GM23338 (cell line): ENCODE measurements around the gene SLC24A1. TPM values are rescaled to one million over a fixed set of nuclear protein-coding genes. Genes with fewer than 3 reads are reported as not detected.
"Not testable (repeated sequence)": the region's sequence is repeated elsewhere in the genome, so short reads cannot be mapped to it uniquely, and the experiment has no call there.

Experiments
- ATAC-seq: fragments of 200-7000 bp; cut with Tn5 transposase; 3 replicates; pipeline ENCODE4 v1.9.1; 2020
- DNase-seq: peaks from one replicate; pipeline ENCODE4 v3.0.0-alpha.2; 2015; ENCODE audit warnings: low spot score
- H2AFZ ChIP-seq: fragments of 200-600 bp; sonication (generic); 2 replicates; pipeline ENCODE4 v1.8.0; 2016; ENCODE audit warnings: antibody characterized with exemption, mild to moderate bottlenecking, moderate library complexity
- H3F3A ChIP-seq: fragments of 200-600 bp; sonication (generic); replicated peaks from 2 replicates; pipeline ENCODE4 v1.8.0; 2017; ENCODE audit warnings: antibody characterized with exemption, mixed run types, low read depth
- H3K27ac ChIP-seq: fragments of 200-600 bp; sonication (generic); 2 replicates; pipeline ENCODE4 v1.6.1; 2016; ENCODE audit warnings: low read depth
- H3K27me3 ChIP-seq: fragments of 200-600 bp; sonication (generic); 2 replicates; pipeline ENCODE4 v1.8.0; 2016; ENCODE audit warnings: mild to moderate bottlenecking, mixed run types, moderate library complexity; ENCODE audit not compliant: insufficient read depth
- H3K36me3 ChIP-seq: fragments of 200-600 bp; sonication (generic); 2 replicates; pipeline ENCODE4 v1.8.0; 2016; ENCODE audit warnings: mild to moderate bottlenecking; ENCODE audit not compliant: insufficient read depth
- H3K4me1 ChIP-seq: fragments of 200-600 bp; sonication (generic); 2 replicates; pipeline ENCODE4 v1.8.0; 2016; ENCODE audit warnings: mild to moderate bottlenecking, moderate library complexity; ENCODE audit not compliant: insufficient read depth
- H3K4me2 ChIP-seq: fragments of 200-600 bp; sonication (generic); 2 replicates; pipeline ENCODE4 v1.7.1; 2017; ENCODE audit warnings: mixed run types
- H3K4me3 ChIP-seq: fragments of 200-600 bp; sonication (generic); 2 replicates; pipeline ENCODE4 v1.6.1; 2016; ENCODE audit warnings: mixed run types
- H3K79me2 ChIP-seq: fragments of 200-600 bp; sonication (generic); replicated peaks from 2 replicates; pipeline ENCODE4 v1.8.0; 2017; ENCODE audit warnings: mild to moderate bottlenecking; ENCODE audit not compliant: insufficient read depth
- H3K9me2 ChIP-seq: fragments of 200-600 bp; sonication (generic); 2 replicates; pipeline ENCODE4 v1.8.0; 2017; ENCODE audit not compliant: insufficient read depth
- H4K20me1 ChIP-seq: fragments of 200-600 bp; sonication (generic); replicated peaks from 2 replicates; pipeline ENCODE4 v1.8.0; 2017; ENCODE audit warnings: mild to moderate bottlenecking; ENCODE audit not compliant: insufficient read depth
- H3K27ac Mint-ChIP-seq: 2 replicates; pipeline ENCODE4 v1.8.0; 2020; ENCODE audit warnings: inconsistent platforms, mild to moderate bottlenecking, moderate library complexity, mixed read lengths
- H3K27me3 Mint-ChIP-seq: 3 replicates; pipeline ENCODE4 v1.8.0; 2022; ENCODE audit warnings: low read depth, mild to moderate bottlenecking, moderate library complexity, mixed read lengths, inconsistent platforms; ENCODE audit not compliant: insufficient read depth, poor library complexity
- H3K36me3 Mint-ChIP-seq: 3 replicates; pipeline ENCODE4 v1.8.0; 2021; ENCODE audit warnings: low read depth, mild to moderate bottlenecking, inconsistent platforms, moderate library complexity, mixed read lengths
- H3K4me1 Mint-ChIP-seq: 3 replicates; pipeline ENCODE4 v1.8.0; 2020; ENCODE audit warnings: mild to moderate bottlenecking, inconsistent platforms, mixed read lengths
- H3K4me3 Mint-ChIP-seq: 3 replicates; pipeline ENCODE4 v1.8.0; 2021; ENCODE audit warnings: moderate library complexity, mild to moderate bottlenecking, inconsistent platforms, mixed read lengths
- H3K9me3 Mint-ChIP-seq: 3 replicates; pipeline ENCODE4 v1.8.0; 2020; ENCODE audit warnings: moderate library complexity, mild to moderate bottlenecking, inconsistent platforms, mixed read lengths
- EZH2 ChIP-seq: fragments of 200-600 bp; sonication (generic); IDR thresholded peaks from one replicate; pipeline ENCODE4 v1.8.0; 2017; ENCODE audit warnings: antibody characterized with exemption, mild to moderate bottlenecking, low read depth; ENCODE audit not compliant: unreplicated experiment
- ZNF114 ChIP-seq: fragments of 250-450 bp; sonication (Bioruptor Pico); IDR thresholded peaks from 2 replicates; pipeline ENCODE4 v1.5.0; 2020; ENCODE audit warnings: mild to moderate bottlenecking, moderate library complexity
- ZNF462 ChIP-seq: fragments of 250-450 bp; sonication (Bioruptor Pico); IDR thresholded peaks from 2 replicates; pipeline ENCODE4 v1.5.0; 2020; ENCODE audit warnings: mild to moderate bottlenecking, moderate library complexity
- polyA plus RNA-seq: library from polyadenylated mRNA; unstranded; fragments of >200 nt; fragmentation: Nextera tagmentation; extraction: Ambion mirVana; gene quantifications from 2 replicates; pipeline ENCODE4 v1.2.1, GENCODE V29; 2016
- total RNA-seq: library from RNA; depleted of rRNA; stranded (reverse); fragments of >200 nt; shearing (Covaris generic); gene quantifications from 2 replicates; pipeline ENCODE4 v1.2.3, GENCODE V29; 2014

Gene SLC24A1
- total and polyA plus RNA-seq, 2 experiments from 2014 or later = 1.6 to 4.5 TPM

- no peak overlapping the region for H2AFZ ChIP-seq
- Mint-ChIP-seq H3K27ac (no peak overlapping the region), H3K36me3 (peaks cover 2% of the 10 kb centered on the region; the same call in 2 of the 3 replicates), H3K4me3 (no peak overlapping the region), H3K9me3 (no peaks in the 10 kb centered on the region), H3K4me1 (peaks cover 14% of the 10 kb centered on the region), H3K27me3 (peaks cover 7% of the 10 kb centered on the region)
- H3K36me3 ChIP-seq = no peaks in the 10 kb centered on the region
- ATAC-seq (no peak), DNase-seq (no peak)
- H3K4me2 ChIP-seq = no peak overlapping the region
- H3F3A ChIP-seq = peaks cover 12% of the 10 kb centered on the region; the same call in 1 of the 2 replicates
- H3K4me3 ChIP-seq = no peak overlapping the region
- H3K27me3 ChIP-seq = no peaks in the 10 kb centered on the region
- no peaks in the 10 kb centered on the region for H4K20me1 ChIP-seq
- TF ChIP-seq EZH2 = no peak
- TF ChIP-seq ZNF462 = no peak
- TF ChIP-seq ZNF114 (CRISPR knock-in tag) = no peak
- no peak overlapping the region for H3K27ac ChIP-seq
- H3K4me1 ChIP-seq = peaks cover 17% of the 10 kb centered on the region
- no peaks in the 10 kb centered on the region for H3K9me2 ChIP-seq
- H3K79me2 ChIP-seq = peaks cover 26% of the 10 kb centered on the region
Observed at GRCh38 chr15:65612949-65613744, 8.6 kb upstream of the SLC24A1 start.

- not testable (repeated sequence) for ATAC-seq, H3K36me3 ChIP-seq, H2AFZ ChIP-seq, H3K27me3 ChIP-seq, H3K27ac Mint-ChIP-seq, H3K4me3 Mint-ChIP-seq, H3K79me2 ChIP-seq, H4K20me1 ChIP-seq, H3K27me3 Mint-ChIP-seq, H3K9me2 ChIP-seq, H3K27ac ChIP-seq, H3K4me3 ChIP-seq, H3K9me3 Mint-ChIP-seq, H3K36me3 Mint-ChIP-seq, DNase-seq, H3K4me2 ChIP-seq
- Histone ChIP-seq H3F3A (peaks cover 12% of the 10 kb centered on the region; the same call in 1 of the 2 replicates), H3K4me1 (peaks cover 14% of the 10 kb centered on the region)
- peaks cover 22% of the 10 kb centered on the region for H3K4me1 Mint-ChIP-seq
Observed at GRCh38 chr15:65615887-65616286, 5.9 kb upstream of the SLC24A1 start.
